ENCODE results near the gene CETP. TPM values are rescaled to one million over a fixed set of nuclear protein-coding genes. Genes with fewer than 3 reads are reported as not detected.

Gene CETP
- total RNA-seq, 2 donors from 2014 or later, result 0.28 TPM; not detected in 1

- intact Hi-C loops (cut with DNase I, micrococcal nuclease), result no loop called here
- DNase-seq (no peak), ATAC-seq (no peak)
Measured at GRCh38 chr16:57024894-57025680, 63.3 kb downstream of the CETP start.

GRCh38 chr16:57025941-57026777 lies 64.4 kb downstream of the CETP start:
- DNase-seq (no peak), ATAC-seq (peak; percentile 6)
- intact Hi-C loops (cut with DNase I, micrococcal nuclease), result no loop called here

GRCh38 chr16:57026778-57027062 lies 65.0 kb downstream of the CETP start:
- intact Hi-C loops (cut with DNase I, micrococcal nuclease), result no loop called here
- DNase-seq (no peak), ATAC-seq (no peak)

DNA sequence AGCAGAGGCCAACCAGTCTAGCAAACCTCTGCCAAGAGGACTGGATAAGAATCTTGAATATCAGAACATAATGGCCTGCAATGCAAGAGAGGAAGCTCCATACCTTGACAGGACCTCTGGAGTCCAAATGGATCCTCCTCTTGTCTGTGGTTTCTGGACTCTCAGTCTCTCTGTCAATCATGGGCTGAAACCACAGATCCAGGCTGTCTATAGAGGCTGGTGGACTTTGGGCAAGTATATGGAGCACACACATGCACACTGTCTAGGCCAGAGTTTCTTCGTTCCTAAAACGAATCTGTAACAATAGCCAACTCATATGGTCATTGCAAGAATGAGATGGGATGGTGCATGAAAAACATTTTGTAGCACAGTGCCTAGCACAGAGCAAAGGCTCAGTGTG lies 65.3 kb downstream of the CETP start:
- no peak for DNase-seq
- intact Hi-C loops (cut with DNase I, micrococcal nuclease), result no loop called here
- ATAC-seq, result no peak

DNA sequence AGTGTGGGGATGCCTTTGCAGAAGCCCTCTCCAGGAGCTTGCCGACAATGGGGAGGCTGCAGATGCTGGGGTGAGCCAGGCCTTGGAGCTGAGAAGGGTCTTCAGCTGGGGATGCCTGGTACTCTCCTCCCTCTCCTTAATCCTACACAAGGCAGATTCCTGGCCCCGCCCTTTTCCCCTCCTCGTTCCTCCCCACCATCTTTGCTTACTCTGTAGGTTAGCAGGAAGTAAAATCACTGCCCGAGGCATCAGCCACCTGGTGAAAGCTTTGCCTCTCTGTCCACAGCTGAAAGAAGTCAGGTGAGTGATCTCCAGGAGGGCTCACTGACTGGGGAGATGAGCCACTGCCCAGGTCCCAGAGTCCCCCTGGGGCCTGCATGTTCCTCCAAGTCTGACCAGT lies 66.3 kb downstream of the CETP start:
- ATAC-seq (peak; percentile 47), DNase-seq (no peak)
- intact Hi-C loops (cut with DNase I, micrococcal nuclease), result no loop called here

GRCh38 chr16:57029161-57030160 lies 67.7 kb downstream of the CETP start:
- intact Hi-C loops (cut with DNase I, micrococcal nuclease), result no loop called here
- ATAC-seq (no peak), DNase-seq (no peak)

- intact Hi-C loops (cut with DNase I, micrococcal nuclease), result no loop called here
- no peak for DNase-seq
- no peak for ATAC-seq
Measured at GRCh38 chr16:57030346-57030902, 68.7 kb downstream of the CETP start.

- DNase-seq (no peak), ATAC-seq (no peak)
- intact Hi-C loops (cut with DNase I, micrococcal nuclease), result no loop called here
Measured at GRCh38 chr16:57031156-57031555, 69.4 kb downstream of the CETP start.

- intact Hi-C loops (cut with DNase I, micrococcal nuclease), result no loop called here
- ATAC-seq (no peak), DNase-seq (no peak)
Measured at GRCh38 chr16:57032346-57032745, 70.6 kb downstream of the CETP start.

DNA sequence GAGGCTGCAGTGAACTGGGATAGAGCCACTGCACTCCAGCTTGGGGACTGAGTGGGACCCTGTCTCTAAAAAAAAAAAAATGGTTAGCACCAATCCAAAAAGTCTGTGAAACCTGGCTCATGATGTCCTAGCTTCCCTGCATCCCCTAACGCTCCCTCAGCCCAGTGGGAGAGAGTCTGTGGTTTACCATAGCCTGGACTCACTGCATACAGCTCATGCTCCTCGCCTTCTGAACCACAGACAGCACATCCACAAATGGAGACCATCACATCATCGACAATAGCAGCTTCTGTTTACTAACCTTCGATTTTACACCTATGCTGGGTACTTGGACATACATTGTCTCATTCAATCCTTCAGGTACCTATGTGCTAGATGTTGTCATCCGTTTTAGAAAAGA lies 71.2 kb downstream of the CETP start:
- ATAC-seq, result no peak
- no peak for DNase-seq
- intact Hi-C loops (cut with DNase I, micrococcal nuclease), result no loop called here

Other genes with a start within 250 kb of the CETP start
- 10 to 100 TPM; 34.1 to 52.7 TPM for gene NUP93, start 231.8 kb upstream of the CETP start, total RNA-seq
- under 1 TPM in 1 of 2 donors, not detected in 1; 0.11 TPM for gene SLC12A3, start 96.7 kb upstream of the CETP start, total RNA-seq
- 100 to 1,000 TPM; 156 to 184 TPM for gene HERPUD1, start 29.8 kb upstream of the CETP start, total RNA-seq
- 100 to 1,000 TPM in 1 of 2 donors, 10 to 100 TPM in 1; 57.7 to 125 TPM for gene NLRC5, start 27.6 kb downstream of the CETP start, total RNA-seq
- 10 to 100 TPM; 73.2 to 91.0 TPM for gene CPNE2, start 130.6 kb downstream of the CETP start, total RNA-seq
- 100 to 1,000 TPM in 1 of 2 donors, 10 to 100 TPM in 1; 90.6 to 107 TPM for gene PSME3IP1, start 224.1 kb downstream of the CETP start, total RNA-seq
- gene RSPRY1, start 224.4 kb downstream of the CETP start, total RNA-seq, result 10 to 100 TPM; 49.1 to 53.0 TPM